GM12873 (cell line): Measurements from ENCODE around the gene PRDM16.

Experiments
- CTCF ChIP-seq: IDR thresholded peaks from 2 replicates; pipeline ENCODE4 v1.5.1; 2012; ENCODE audit warnings: low read depth, mild to moderate bottlenecking, moderate library complexity, low read length, control low read depth; ENCODE audit not compliant: insufficient read depth; ENCODE audit errors: missing control alignments

The PRDM16 gene

GRCh38 chr1:3033790-3034090, 35.3 kb upstream of the PRDM16 start:
- TF ChIP-seq CTCF = no peak

- TF ChIP-seq CTCF = no peak
Observed at GRCh38 chr1:3034162-3034561, 34.8 kb upstream of the PRDM16 start.

GRCh38 chr1:3034728-3035562, 34.1 kb upstream of the PRDM16 start:
- no peak for TF ChIP-seq CTCF

DNA sequence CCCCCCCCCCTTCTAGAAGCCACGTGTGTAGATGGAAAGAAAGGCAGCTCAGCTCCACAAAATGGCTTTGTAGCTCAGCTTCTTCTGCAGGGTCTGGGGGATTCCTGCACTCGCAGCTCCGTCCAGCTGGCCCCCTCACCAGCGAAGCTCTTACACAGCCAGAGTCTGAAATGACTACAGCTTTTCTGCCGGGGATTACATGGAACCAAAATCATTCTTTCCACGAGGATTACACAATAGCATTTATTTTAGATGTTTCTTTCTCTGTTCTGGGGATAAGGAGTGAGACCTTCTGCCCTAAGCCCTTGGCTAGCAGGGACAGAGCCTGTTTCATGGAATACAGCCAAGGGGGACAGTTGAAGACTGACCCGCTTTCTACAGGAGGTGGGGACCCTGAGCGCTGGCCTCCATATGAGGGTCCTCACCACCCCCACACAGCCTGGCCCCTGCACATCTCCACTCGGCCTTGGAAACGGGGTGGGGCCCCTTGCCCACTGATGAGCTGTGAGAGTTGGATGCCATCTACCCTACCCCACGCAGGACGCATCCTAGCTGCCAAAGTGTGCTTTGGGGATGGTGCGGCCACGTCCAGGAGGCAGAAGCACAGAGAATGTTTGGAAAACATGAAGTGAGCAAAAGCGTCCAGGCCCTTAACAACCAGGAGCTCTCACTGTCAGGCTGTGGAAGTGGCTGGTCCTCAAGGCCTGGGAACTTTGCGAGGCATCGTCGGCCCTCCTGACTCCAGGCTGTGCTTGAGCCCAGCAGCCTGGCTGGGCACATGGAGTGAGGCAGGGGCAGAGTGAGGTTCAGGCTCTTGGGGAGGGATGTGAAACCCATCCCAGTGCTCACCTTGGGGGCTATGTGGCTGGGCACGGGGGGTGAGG, 33.2 kb upstream of the PRDM16 start:
- no peak for TF ChIP-seq CTCF

DNA sequence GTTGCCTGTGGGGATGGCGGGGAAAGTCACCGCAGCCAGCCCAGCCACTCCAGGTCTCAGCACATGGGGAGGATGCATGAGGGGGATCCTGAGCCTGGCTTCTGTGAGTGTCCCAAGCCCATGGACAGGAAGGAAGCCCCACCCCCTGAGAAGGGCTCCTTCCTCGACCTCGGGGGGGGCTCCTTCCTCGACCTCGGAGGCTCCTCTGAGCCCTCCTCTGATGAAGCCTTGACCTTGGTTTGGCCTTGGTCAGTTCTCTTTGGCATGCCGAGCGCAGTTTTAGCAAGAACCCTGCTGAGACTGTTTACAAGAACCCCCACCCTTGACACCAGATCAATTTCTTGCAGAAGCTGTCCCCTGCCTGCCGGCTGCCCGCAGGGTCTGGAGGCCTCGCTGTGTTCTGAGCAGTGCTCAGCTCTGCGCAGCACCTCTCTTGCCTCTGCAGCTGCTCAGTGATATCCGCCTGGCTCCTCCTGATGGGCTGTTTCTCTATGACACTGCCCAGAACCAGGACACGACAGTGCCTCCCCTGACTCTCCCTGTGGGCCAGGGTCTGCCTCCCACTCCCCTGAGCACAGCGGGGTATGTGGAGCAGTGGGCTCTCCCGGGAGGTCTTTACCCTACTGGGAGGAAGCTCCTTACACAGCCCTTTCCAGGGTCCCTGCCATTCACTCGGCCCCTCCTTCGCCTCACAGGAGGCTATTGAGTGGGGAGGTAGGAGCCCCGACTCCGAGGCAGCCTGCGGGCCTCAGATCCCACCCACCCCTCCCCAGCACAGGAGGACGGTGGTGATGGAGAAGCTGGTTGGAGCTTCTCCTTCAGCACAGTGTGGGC, 32.3 kb upstream of the PRDM16 start:
- no peak for TF ChIP-seq CTCF

DNA sequence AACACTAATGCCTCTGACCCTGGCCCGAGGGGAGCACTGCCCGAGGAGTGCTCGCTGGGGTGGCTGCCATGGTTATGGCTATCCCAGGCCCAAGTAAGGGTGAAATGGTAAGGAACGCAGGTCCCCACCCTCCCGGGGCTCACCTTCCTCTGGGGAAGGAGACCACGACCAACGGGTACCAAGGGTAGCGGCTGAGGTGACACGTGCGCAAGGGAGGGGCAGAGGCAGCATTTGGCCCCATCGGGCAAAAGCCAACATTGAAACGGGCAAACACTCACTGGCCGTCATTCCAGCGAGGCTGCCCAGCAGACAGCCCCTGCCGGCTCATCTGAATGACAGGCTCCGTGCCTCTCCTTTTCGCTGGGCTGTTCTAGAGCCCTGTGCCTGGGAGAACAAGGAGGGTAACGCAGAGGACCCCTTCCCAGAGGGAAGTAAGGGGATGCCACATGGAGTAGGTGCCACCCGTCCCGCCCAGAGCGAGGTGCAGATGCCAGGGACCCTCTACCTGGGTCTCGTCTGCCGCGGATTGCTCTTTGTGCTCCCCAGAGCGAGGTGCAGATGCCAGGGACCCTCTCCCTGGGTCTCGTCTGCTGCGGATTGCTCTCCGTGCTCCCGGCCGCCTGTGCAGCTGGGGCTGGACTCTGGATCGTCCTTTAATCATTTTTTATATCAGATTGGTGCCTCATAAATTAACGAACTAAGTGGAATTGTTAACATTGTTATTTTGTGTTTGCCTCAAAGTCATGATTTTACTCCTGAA, 31.5 kb upstream of the PRDM16 start:
- no peak for TF ChIP-seq CTCF

- TF ChIP-seq CTCF = no peak
Observed at GRCh38 chr1:3038113-3038551, 30.9 kb upstream of the PRDM16 start.
